ENCODE measurements around the gene IFIT1B.

Gene IFIT1B

GRCh38 chr10:89369156-89370105 is 8.4 kb upstream of the IFIT1B start:
- H3K4me3 ChIP-seq (ENCODE audit: low read depth, low read length): no peak overlapping the region
- no peak for DNase-seq (ENCODE audit: low read depth)
- peak; percentile 42 for TF ChIP-seq CTCF (IDR thresholded peaks at IDR 0.05; ENCODE audit: control insufficient read depth, extremely low read depth, insufficient read depth)

GRCh38 chr10:89371079-89371478 is 6.8 kb upstream of the IFIT1B start:
- TF ChIP-seq CTCF (IDR thresholded peaks at IDR 0.05; ENCODE audit: control insufficient read depth, extremely low read depth, insufficient read depth): no peak
- no peak for DNase-seq (ENCODE audit: low read depth)

GRCh38 chr10:89371987-89372386 is 5.9 kb upstream of the IFIT1B start:
- no peak for TF ChIP-seq CTCF (IDR thresholded peaks at IDR 0.05; ENCODE audit: control insufficient read depth, extremely low read depth, insufficient read depth)
- no peak for DNase-seq (ENCODE audit: low read depth)
- no peak overlapping the region for H3K4me3 ChIP-seq (ENCODE audit: low read depth, low read length)

More at GRCh38 chr10:89371079-89371478, 6.8 kb upstream of the IFIT1B start:
- H3K4me3 ChIP-seq (ENCODE audit: low read depth, low read length): no peak overlapping the region

GRCh38 chr10:89373916-89374711 is 3.7 kb upstream of the IFIT1B start:
- no peak overlapping the region for H3K4me3 ChIP-seq (ENCODE audit: low read depth, low read length)
- no peak for TF ChIP-seq CTCF (IDR thresholded peaks at IDR 0.05; ENCODE audit: control insufficient read depth, extremely low read depth, insufficient read depth)
- DNase-seq (ENCODE audit: low read depth): peak; percentile 97

GRCh38 chr10:89374713-89375141 is 3.1 kb upstream of the IFIT1B start:
- no peak overlapping the region for H3K4me3 ChIP-seq (ENCODE audit: low read depth, low read length)
- no peak for TF ChIP-seq CTCF (IDR thresholded peaks at IDR 0.05; ENCODE audit: control insufficient read depth, extremely low read depth, insufficient read depth)
- no peak for DNase-seq (ENCODE audit: low read depth)

GRCh38 chr10:89379103-89379502 is 1.2 kb downstream of the IFIT1B start:
- no peak for TF ChIP-seq CTCF (IDR thresholded peaks at IDR 0.05; ENCODE audit: control insufficient read depth, extremely low read depth, insufficient read depth)
- H3K4me3 ChIP-seq (ENCODE audit: low read depth, low read length): no peak overlapping the region
- DNase-seq (ENCODE audit: low read depth): no peak

Data from LNCaP clone FGC (cell line).